Measurements from ENCODE around the gene RASL11B. TPM values are rescaled to one million over a fixed set of nuclear protein-coding genes. Genes with fewer than 3 reads are reported as not detected.

RASL11B gene
- total and polyA plus RNA-seq, 2 of the 13 experiments (the other 11 are each of a cell fraction or from before 2014, with no cell fraction given): 0.07 to 0.20 TPM

GRCh38 chr4:52915730-52916300 lies 53.7 kb downstream of the RASL11B start:
- no peak overlapping the region for H3K4me2 ChIP-seq (ENCODE audit: low read depth, low read length)
- 95% methylated on average over 6 of the region's 6 CpGs for WGBS (ENCODE audit: low lambda C conversion rate)
- no peaks in the 10 kb centered on the region for H3K27me3 ChIP-seq (ENCODE audit: control insufficient read depth in 1 of 2, insufficient read depth in 2 of 2, low read length in 2 of 2)
- peak; percentile 40 for ATAC-seq
- H3K4me3 ChIP-seq (replicated peaks in 1 of 3; ENCODE audit: insufficient read depth in 1 of 3, low read depth in 2 of 3, low read length in 3 of 3): no peak overlapping the region
- FAIRE-seq: no peak
- no peaks in the 10 kb centered on the region for H4K20me1 ChIP-seq (ENCODE audit: insufficient read depth, low read length)
- intact Hi-C loops (cut with micrococcal nuclease; ENCODE audit: unreplicated experiment) (no loop called here), in situ Hi-C loops (cut with HindIII; ENCODE audit: extremely low pct_ligation_motif_present, low pct_unique_long_range_greater_than_20kb) (no loop called here)
- H3K9me3 ChIP-seq (ENCODE audit: low read length): no peaks in the 10 kb centered on the region
- CTCF ChIA-PET (ENCODE audit: low intra/inter-chr PET ratio, low total read pairs): no interaction called here
- H2AFZ ChIP-seq (ENCODE audit: low read length): no peak overlapping the region
- peaks cover 33% of the 10 kb centered on the region for H3K4me1 ChIP-seq (ENCODE audit: insufficient read depth, low read length)
- no peak for DNase-seq (ENCODE audit: low spot score)
- no peak overlapping the region for H3K27ac ChIP-seq (ENCODE audit: extremely low read length, insufficient read depth, low read length)
- no peaks in the 10 kb centered on the region for H3K36me3 ChIP-seq (replicated peaks in 1 of 2; ENCODE audit: control insufficient read depth in 1 of 2, insufficient read depth in 2 of 2, low read length in 2 of 2)
- no peak overlapping the region for H3K9ac ChIP-seq (ENCODE audit: insufficient read depth, low read depth, low read length)
- no peaks in the 10 kb centered on the region for H3K79me2 ChIP-seq (ENCODE audit: insufficient read depth, low read length)
- TF ChIP-seq SMYD3 (CRISPR knock-in tag; IDR thresholded peaks at IDR 0.05) (no peak), RFX1 (IDR thresholded peaks at IDR 0.05) (no peak), THRA (CRISPR knock-in tag; IDR thresholded peaks at IDR 0.05; ENCODE audit: borderline replicate concordance) (no peak), HDAC1 (CRISPR knock-in tag; IDR thresholded peaks at IDR 0.05) (no peak), GMEB2 (CRISPR knock-in tag; IDR thresholded peaks at IDR 0.05; ENCODE audit: low read depth) (no peak), PLSCR1 (CRISPR knock-in tag; IDR thresholded peaks at IDR 0.05; ENCODE audit: borderline replicate concordance) (no peak), ZNF121 (CRISPR knock-in tag; IDR thresholded peaks at IDR 0.05) (no peak), ZNF879 (CRISPR knock-in tag; IDR thresholded peaks at IDR 0.05) (no peak), SRF (IDR thresholded peaks at IDR 0.05; ENCODE audit: low read depth, low read length) (no peak), NFKBIZ (CRISPR knock-in tag; IDR thresholded peaks at IDR 0.05) (no peak), ZNF781 (CRISPR knock-in tag; IDR thresholded peaks at IDR 0.05; ENCODE audit: borderline replicate concordance, not compliant biosample characterization) (no peak), ZNF782 (CRISPR knock-in tag; IDR thresholded peaks at IDR 0.05; ENCODE audit: borderline replicate concordance) (no peak), ZNF724P (CRISPR knock-in tag; IDR thresholded peaks at IDR 0.05; ENCODE audit: borderline replicate concordance) (no peak), U2AF2 (IDR thresholded peaks at IDR 0.05; ENCODE audit: low read depth, low read length) (no peak), DMTF1 (CRISPR knock-in tag; IDR thresholded peaks at IDR 0.05) (no peak)
- BruUV-seq (replicated peaks): no TSS peak
- POLR2A ChIA-PET: no interaction called here

All from HepG2 (cell line).